K562 (cell line): ENCODE measurements around the gene FBRS. TPM values are rescaled to one million over a fixed set of nuclear protein-coding genes. Genes with fewer than 3 reads are reported as not detected.

Experiments used
- ARID2 ChIP-seq: fragments of 450-650 bp; IDR thresholded peaks from 2 replicates; pipeline ENCODE4 v1.6.1; 2017; ENCODE audit warnings: antibody characterized with exemption, mild to moderate bottlenecking
- CCNT2 ChIP-seq: IDR thresholded peaks from 2 replicates; pipeline ENCODE4 v1.6.1; 2011; ENCODE audit warnings: borderline replicate concordance, low read depth, mild to moderate bottlenecking, moderate library complexity, mixed read lengths, low read length; ENCODE audit not compliant: insufficient read length; ENCODE audit errors: extremely low read depth
- CEBPZ ChIP-seq: fragments of 150-350 bp; IDR thresholded peaks from 2 replicates; pipeline ENCODE4 v1.6.1; 2014; ENCODE audit warnings: low read depth, mild to moderate bottlenecking, low read length, borderline replicate concordance
- CREB3L1 ChIP-seq: fragments of 450-650 bp; IDR thresholded peaks from 2 replicates; pipeline ENCODE4 v1.6.1; 2014; ENCODE audit warnings: low read depth, mild to moderate bottlenecking, moderate library complexity, borderline replicate concordance
- DEAF1 ChIP-seq: fragments of 450-650 bp; formaldehyde crosslinking; IDR thresholded peaks from 2 replicates; pipeline ENCODE4 v1.4.0; 2020; ENCODE audit warnings: mild to moderate bottlenecking, moderate library complexity
- ELF2 ChIP-seq: fragments of 250-450 bp; sonication (Bioruptor Pico); IDR thresholded peaks from 2 replicates; pipeline ENCODE4 v1.5.0; 2021; ENCODE audit warnings: mild to moderate bottlenecking
- ETS2 ChIP-seq: IDR thresholded peaks from 2 replicates; pipeline ENCODE4 v1.6.1; 2016; ENCODE audit warnings: borderline replicate concordance, missing genetic modification characterization, mild to moderate bottlenecking, moderate library complexity, missing compliant biosample characterization; ENCODE audit not compliant: poor library complexity, severe bottlenecking
- ID3 ChIP-seq, 2 experiments: fragments of 250-450 bp in 1 of 2; fragments of 450-650 bp in 1 of 2; sonication (Bioruptor Pico) in 1 of 2; IDR thresholded peaks; 2 replicates each; pipeline versions ENCODE4 v1.6.1 to v1.8.0; 2016 to 2021; ENCODE audit warnings: mild to moderate bottlenecking in 2 of 2, moderate library complexity in 2 of 2, missing compliant biosample characterization in 1 of 2, missing genetic modification characterization in 1 of 2
- MAX ChIP-seq: sonication (generic); formaldehyde crosslinking; IDR thresholded peaks from 2 replicates; pipeline ENCODE4 v1.9.0; 2022; ENCODE audit warnings: mild to moderate bottlenecking, missing genetic modification reagents
- NELFE ChIP-seq: IDR thresholded peaks from 2 replicates; pipeline ENCODE4 v1.6.1; 2011; ENCODE audit warnings: mild to moderate bottlenecking; ENCODE audit not compliant: insufficient read depth, insufficient read length
- NFE2 ChIP-seq: IDR thresholded peaks from 2 replicates; pipeline ENCODE4 v1.6.1; 2014; ENCODE audit warnings: antibody characterized with exemption, low read depth
- PHF8 ChIP-seq: fragments of 200-600 bp; sonication (generic); IDR thresholded peaks from 2 replicates; pipeline ENCODE4 v1.6.1; 2012; ENCODE audit warnings: mixed run types, mild to moderate bottlenecking, inconsistent platforms, low read length, moderate library complexity, borderline replicate concordance
- PPARD ChIP-seq: fragments of 250-450 bp; sonication (Bioruptor Pico); IDR thresholded peaks from 2 replicates; pipeline ENCODE4 v1.8.0; 2022; ENCODE audit warnings: inconsistent platforms, mild to moderate bottlenecking, moderate library complexity
- SMARCC2 ChIP-seq: fragments of 450-650 bp; IDR thresholded peaks from 2 replicates; pipeline ENCODE4 v1.6.1; 2017; ENCODE audit warnings: antibody characterized with exemption, moderate library complexity, mild to moderate bottlenecking, low read depth
- U2AF1 ChIP-seq: fragments of 200-400 bp; formaldehyde crosslinking; optimal IDR thresholded peaks from 2 replicates; pipeline ENCODE3; 2017; ENCODE audit warnings: mild to moderate bottlenecking, low read depth, low read length, moderate library complexity
- ZNF436 ChIP-seq: fragments of 250-450, 450-650 bp; sonication (Bioruptor Pico); formaldehyde crosslinking; IDR thresholded peaks from 2 replicates; pipeline ENCODE4 v1.7.0; 2020; ENCODE audit warnings: mild to moderate bottlenecking
- ZNF583 ChIP-seq: fragments of 250-450 bp; sonication (Bioruptor Pico); IDR thresholded peaks from 2 replicates; pipeline ENCODE4 v1.4.0; 2020
- ZNF699 ChIP-seq: fragments of 250-450 bp; sonication (Bioruptor Pico); IDR thresholded peaks from 2 replicates; pipeline ENCODE4 v1.8.0; 2021; ENCODE audit warnings: mild to moderate bottlenecking, moderate library complexity; ENCODE audit not compliant: insufficient replicate concordance
- ZNF76 ChIP-seq: fragments of 250-450 bp; sonication (Bioruptor Pico); IDR thresholded peaks from 2 replicates; pipeline ENCODE4 v1.4.0; 2020; ENCODE audit warnings: mild to moderate bottlenecking, moderate library complexity, borderline replicate concordance
- polyA plus RNA-seq, 8 experiments: library from polyadenylated mRNA; depleted of rRNA in 4 of 8; stranded (reverse) in 5 of 8; unstranded in 3 of 8; fragments of >200 nt; fragmentation: Nextera tagmentation in 2 of 8; fragmentation: Illumina TruSeq in 1 of 8; extraction: Ambion mirVana in 2 of 8; extraction: Trizol in 1 of 8; gene quantifications; 2 replicates each; pipeline versions ENCODE4 v1.2.1 to v1.2.3, GENCODE V29; 2011 to 2014; ENCODE audit warnings: inconsistent platforms in 1 of 8, missing spikeins in 1 of 8
- total RNA-seq, 7 experiments: library from RNA; depleted of rRNA in 6 of 7; stranded (reverse); fragments of >200 nt in 6 of 7; fragmentation: Illumina TruSeq in 2 of 7; extraction: Trizol in 2 of 7; gene quantifications; 2 replicates each; pipeline versions ENCODE4 v1.2.1 to v1.2.3, GENCODE V29; 2011 to 2021; ENCODE audit warnings: low replicate concordance in 1 of 7

FBRS gene
- total and polyA plus RNA-seq, 9 of the 15 experiments (the other 6 are each of a cell fraction or from before 2014, with no cell fraction given) = 0.32 to 59.5 (median 13.1) TPM

- no peak for TF ChIP-seq CCNT2
- no peak for TF ChIP-seq CEBPZ
- TF ChIP-seq ZNF699 (CRISPR knock-in tag) = no peak
- TF ChIP-seq SMARCC2 = no peak
- TF ChIP-seq NELFE = no peak
- TF ChIP-seq PHF8 = no peak
- TF ChIP-seq CREB3L1 = no peak
- no peak for TF ChIP-seq PPARD (CRISPR knock-in tag)
- no peak for TF ChIP-seq ZNF583 (CRISPR knock-in tag)
- peak; percentile 78 for TF ChIP-seq DEAF1
- peak; percentile 71; the same call in 1 of the 2 replicates for TF ChIP-seq ARID2
- TF ChIP-seq NFE2 = no peak
- no peak for TF ChIP-seq ZNF436 (CRISPR knock-in tag)
- TF ChIP-seq ETS2 (tag) = no peak
- TF ChIP-seq ZNF76 (CRISPR knock-in tag) = no peak
- no peak for TF ChIP-seq U2AF1
- no peak for TF ChIP-seq ID3 (CRISPR knock-in tag; IDR thresholded peaks at IDR 0.05)
- TF ChIP-seq ID3 (tag; IDR thresholded peaks at IDR 0.05) = no peak
- no peak for TF ChIP-seq MAX (CRISPR knock-in tag)
- no peak for TF ChIP-seq ELF2
Measured at GRCh38 chr16:30628628-30629540, 29.3 kb upstream of the FBRS start (continued).
